Umbilical cord (tissue), 2 donors: ENCODE data around the gene LIF. TPM values are rescaled to one million over a fixed set of nuclear protein-coding genes. Genes with fewer than 3 reads are reported as not detected.
"Not testable (repeated sequence)": the region's sequence is repeated elsewhere in the genome, so short reads cannot be mapped to it uniquely, and the experiment has no call there.

Source experiments
- DNase-seq: peaks from one replicate; pipeline ENCODE4 v3.0.0-alpha.2; 2015; ENCODE audit warnings: low spot score
- total RNA-seq: library from RNA; depleted of rRNA; stranded (reverse); fragments of >200 nt; gene quantifications from one replicate; pipeline ENCODE4 v1.2.3, GENCODE V29; 2014; ENCODE audit warnings: low replicate concordance; ENCODE audit not compliant: insufficient read depth

LIF gene
- total RNA-seq, 1 donor from 2014 or later, result 1.7 TPM

GRCh38 chr22:30244641-30245040, 1.9 kb downstream of the LIF start:
- no peak for DNase-seq

- DNase-seq, result no peak
Measured at GRCh38 chr22:30244066-30244465, 2.5 kb downstream of the LIF start.

GRCh38 chr22:30243661-30244060, 2.9 kb downstream of the LIF start:
- no peak for DNase-seq

GRCh38 chr22:30241576-30242371, 4.8 kb downstream of the LIF start:
- DNase-seq, result peak; percentile 83

- DNase-seq, result no peak
Measured at GRCh38 chr22:30240541-30241417, 5.8 kb downstream of the LIF start.

- DNase-seq, result no peak
Measured at GRCh38 chr22:30239488-30240405, 6.8 kb downstream of the LIF start.

- peak; percentile 93 for DNase-seq
Measured at GRCh38 chr22:30238661-30239487, 7.7 kb downstream of the LIF start.

- peak; percentile 70 for DNase-seq
Measured at GRCh38 chr22:30238136-30238535, 8.4 kb downstream of the LIF start.

GRCh38 chr22:30236875-30237274, 9.7 kb downstream of the LIF start:
- DNase-seq, result no peak

GRCh38 chr22:30235687-30236170, 10.8 kb downstream of the LIF start:
- DNase-seq, result peak; percentile 84

GRCh38 chr22:30234786-30235470, 11.6 kb downstream of the LIF start:
- peak; percentile 99 for DNase-seq

- not testable (repeated sequence) for DNase-seq
Measured at GRCh38 chr22:30234325-30234724, 12.2 kb downstream of the LIF start.

GRCh38 chr22:30233582-30233981, 13.0 kb downstream of the LIF start:
- peak; percentile 42 for DNase-seq

GRCh38 chr22:30232716-30233218, 13.8 kb downstream of the LIF start:
- DNase-seq, result no peak

- no peak for DNase-seq
Measured at GRCh38 chr22:30230787-30231461, 15.6 kb downstream of the LIF start.

- no peak for DNase-seq
Measured at GRCh38 chr22:30230330-30230729, 16.2 kb downstream of the LIF start.

- DNase-seq, result no peak
Measured at GRCh38 chr22:30228509-30229359, 17.8 kb downstream of the LIF start.
